MG63 (cell line): ENCODE measurements around the gene OAS2. TPM values are rescaled to one million over a fixed set of nuclear protein-coding genes. Genes with fewer than 3 reads are reported as not detected.

Source experiments
- DNase-seq: peaks from one replicate; pipeline ENCODE4 v3.0.0-alpha.2; 2020
- H3K27me3 ChIP-seq: fragments of 250-450 bp; sonication (Bioruptor Pico); 2 replicates; pipeline ENCODE4 v1.5.1; 2020; ENCODE audit warnings: mild to moderate bottlenecking, moderate library complexity
- H3K36me3 ChIP-seq: fragments of 250-450 bp; sonication (Bioruptor Pico); 2 replicates; pipeline ENCODE4 v1.5.1; 2020; ENCODE audit warnings: mild to moderate bottlenecking, moderate library complexity
- H3K4me3 ChIP-seq: fragments of 250-450 bp; sonication (Bioruptor Pico); 2 replicates; pipeline ENCODE4 v1.5.1; 2020; ENCODE audit warnings: mild to moderate bottlenecking, moderate library complexity
- H3K9me3 ChIP-seq: fragments of 250-450 bp; sonication (Bioruptor Pico); 2 replicates; pipeline ENCODE4 v1.5.1; 2020; ENCODE audit warnings: mild to moderate bottlenecking, moderate library complexity
- total RNA-seq: library from RNA; depleted of rRNA; stranded (reverse); fragments of >200 nt; shearing (Covaris generic); gene quantifications from 2 replicates; pipeline ENCODE4 v1.2.3, GENCODE V29; 2014; ENCODE audit warnings: low replicate concordance

Gene OAS2
- total RNA-seq, 1 experiment from 2014 or later: 6.0 TPM

- no peak overlapping the region for H3K4me3 ChIP-seq
- no peaks in the 10 kb centered on the region for H3K36me3 ChIP-seq
- no peaks in the 10 kb centered on the region; the same call in none of the 2 replicates for H3K27me3 ChIP-seq
- no peaks in the 10 kb centered on the region for H3K9me3 ChIP-seq
- DNase-seq: no peak
Measured at GRCh38 chr12:113027726-113028125, 49.4 kb downstream of the OAS2 start.

GRCh38 chr12:113030875-113031525 lies 52.7 kb downstream of the OAS2 start:
- peak; percentile 53 for DNase-seq
- Histone ChIP-seq H3K9me3 (no peaks in the 10 kb centered on the region), H3K27me3 (no peaks in the 10 kb centered on the region; the same call in none of the 2 replicates), H3K36me3 (no peaks in the 10 kb centered on the region), H3K4me3 (no peak overlapping the region)

GRCh38 chr12:113039911-113040445 lies 61.7 kb downstream of the OAS2 start:
- no peak overlapping the region for H3K4me3 ChIP-seq
- H3K27me3 ChIP-seq: no peaks in the 10 kb centered on the region
- no peaks in the 10 kb centered on the region for H3K36me3 ChIP-seq
- H3K9me3 ChIP-seq: peaks cover 4% of the 10 kb centered on the region; the same call in 1 of the 2 replicates
- no peak for DNase-seq

- DNase-seq: peak; percentile 74
- Histone ChIP-seq H3K36me3 (no peaks in the 10 kb centered on the region), H3K27me3 (no peaks in the 10 kb centered on the region), H3K9me3 (peaks cover 4% of the 10 kb centered on the region; the same call in 1 of the 2 replicates), H3K4me3 (no peak overlapping the region)
Measured at GRCh38 chr12:113040722-113041171, 62.4 kb downstream of the OAS2 start.

- no peaks in the 10 kb centered on the region for H3K36me3 ChIP-seq
- no peak overlapping the region for H3K4me3 ChIP-seq
Measured at GRCh38 chr12:113041560-113041959, 63.2 kb downstream of the OAS2 start.

GRCh38 chr12:113043240-113043639 lies 64.9 kb downstream of the OAS2 start:
- H3K9me3 ChIP-seq: peaks cover 4% of the 10 kb centered on the region; the same call in 1 of the 2 replicates
- DNase-seq: no peak
- no peaks in the 10 kb centered on the region for H3K36me3 ChIP-seq
- H3K27me3 ChIP-seq: peaks cover 2% of the 10 kb centered on the region; the same call in 1 of the 2 replicates
- H3K4me3 ChIP-seq: no peak overlapping the region

More at GRCh38 chr12:113041560-113041959, 63.2 kb downstream of the OAS2 start:
- DNase-seq: no peak
- H3K27me3 ChIP-seq: no peaks in the 10 kb centered on the region
- H3K9me3 ChIP-seq: peaks cover 4% of the 10 kb centered on the region; the same call in 1 of the 2 replicates

- peaks cover 4% of the 10 kb centered on the region; the same call in 1 of the 2 replicates for H3K9me3 ChIP-seq
- peaks cover 4% of the 10 kb centered on the region; the same call in 1 of the 2 replicates for H3K27me3 ChIP-seq
- H3K4me3 ChIP-seq: no peak overlapping the region
- DNase-seq: no peak
- no peaks in the 10 kb centered on the region for H3K36me3 ChIP-seq
Measured at GRCh38 chr12:113044516-113044915, 66.2 kb downstream of the OAS2 start.

GRCh38 chr12:113048716-113049127 lies 70.4 kb downstream of the OAS2 start:
- Histone ChIP-seq H3K4me3 (no peak overlapping the region), H3K27me3 (peaks cover 10% of the 10 kb centered on the region; the same call in 1 of the 2 replicates), H3K36me3 (no peaks in the 10 kb centered on the region), H3K9me3 (peaks cover 4% of the 10 kb centered on the region; the same call in 1 of the 2 replicates)
- DNase-seq: peak; percentile 30

- DNase-seq: peak; percentile 12
- no peaks in the 10 kb centered on the region for H3K9me3 ChIP-seq
- H3K4me3 ChIP-seq: no peak overlapping the region
- peaks cover 10% of the 10 kb centered on the region; the same call in 1 of the 2 replicates for H3K27me3 ChIP-seq
- no peaks in the 10 kb centered on the region for H3K36me3 ChIP-seq
Measured at GRCh38 chr12:113049976-113050742, 71.8 kb downstream of the OAS2 start.

- no peaks in the 10 kb centered on the region for H3K9me3 ChIP-seq
- peaks cover 10% of the 10 kb centered on the region; the same call in 1 of the 2 replicates for H3K27me3 ChIP-seq
- H3K36me3 ChIP-seq: no peaks in the 10 kb centered on the region
- no peak for DNase-seq
- no peak overlapping the region for H3K4me3 ChIP-seq
Measured at GRCh38 chr12:113050795-113051194, 72.5 kb downstream of the OAS2 start.

- Histone ChIP-seq H3K4me3 (no peak overlapping the region), H3K36me3 (no peaks in the 10 kb centered on the region), H3K9me3 (no peaks in the 10 kb centered on the region), H3K27me3 (peaks cover 10% of the 10 kb centered on the region; the same call in 1 of the 2 replicates)
- no peak for DNase-seq
Measured at GRCh38 chr12:113051759-113052158, 73.4 kb downstream of the OAS2 start.

- DNase-seq: no peak
- H3K27me3 ChIP-seq: peaks cover 10% of the 10 kb centered on the region; the same call in 1 of the 2 replicates
Measured at GRCh38 chr12:113052326-113052725, 74.0 kb downstream of the OAS2 start.

GRCh38 chr12:113054948-113055486 lies 76.7 kb downstream of the OAS2 start:
- H3K4me3 ChIP-seq: no peak overlapping the region
- H3K9me3 ChIP-seq: no peaks in the 10 kb centered on the region
- H3K36me3 ChIP-seq: no peaks in the 10 kb centered on the region
- DNase-seq: no peak
- peaks cover 5% of the 10 kb centered on the region; the same call in 1 of the 2 replicates for H3K27me3 ChIP-seq

More at GRCh38 chr12:113052326-113052725, 74.0 kb downstream of the OAS2 start:
- Histone ChIP-seq H3K9me3 (no peaks in the 10 kb centered on the region), H3K4me3 (no peak overlapping the region), H3K36me3 (no peaks in the 10 kb centered on the region)

GRCh38 chr12:113055594-113056380 lies 77.5 kb downstream of the OAS2 start:
- DNase-seq: no peak
- peaks cover 5% of the 10 kb centered on the region; the same call in 1 of the 2 replicates for H3K27me3 ChIP-seq
- H3K36me3 ChIP-seq: no peaks in the 10 kb centered on the region
- no peak overlapping the region for H3K4me3 ChIP-seq
- no peaks in the 10 kb centered on the region for H3K9me3 ChIP-seq

- peaks cover 2% of the 10 kb centered on the region; the same call in 1 of the 2 replicates for H3K27me3 ChIP-seq
- H3K9me3 ChIP-seq: no peaks in the 10 kb centered on the region
- no peak overlapping the region for H3K4me3 ChIP-seq
- no peaks in the 10 kb centered on the region for H3K36me3 ChIP-seq
- DNase-seq: no peak
Measured at GRCh38 chr12:113056381-113056630, 78.0 kb downstream of the OAS2 start.
